Naive B cell (primary cell): Measurements from ENCODE around the gene NAXE. TPM values are rescaled to one million over a fixed set of nuclear protein-coding genes. Genes with fewer than 3 reads are reported as not detected.

Source experiments
- ATAC-seq, 2 donors: fragments of 150-1000 bp; cut with Tn5 transposase; 2 replicates each; pipeline ENCODE4 v1.10.0; 2021; ENCODE audit warnings: low read depth in 2 of 2, mild to moderate bottlenecking in 2 of 2, moderate library complexity in 2 of 2
- DNase-seq: peaks from one replicate; pipeline ENCODE4 v3.0.0; 2022
- H3K27ac Mint-ChIP-seq, 6 donors: one replicate each; pipeline ENCODE4 v1.8.0; 2020 to 2022; ENCODE audit warnings: mild to moderate bottlenecking in 6 of 6, mixed read lengths in 6 of 6, moderate library complexity in 5 of 6, inconsistent platforms in 2 of 6
- H3K27me3 Mint-ChIP-seq, 3 donors: one replicate each; pipeline ENCODE4 v1.8.0; 2021 to 2022; ENCODE audit warnings: mixed read lengths in 3 of 3, mild to moderate bottlenecking in 1 of 3
- H3K36me3 Mint-ChIP-seq, 2 donors: one replicate each; pipeline ENCODE4 v1.8.0; 2020 to 2022; ENCODE audit warnings: mixed read lengths in 2 of 2, inconsistent platforms in 1 of 2, mild to moderate bottlenecking in 1 of 2
- H3K4me1 Mint-ChIP-seq, 3 donors: one replicate each; pipeline ENCODE4 v1.8.0; 2020 to 2022; ENCODE audit warnings: mixed read lengths in 3 of 3, inconsistent platforms in 1 of 3, mild to moderate bottlenecking in 1 of 3, moderate library complexity in 1 of 3
- H3K4me3 Mint-ChIP-seq, 8 donors: one replicate each; pipeline ENCODE4 v1.8.0; 2020 to 2022; ENCODE audit warnings: mild to moderate bottlenecking in 8 of 8, mixed read lengths in 8 of 8, moderate library complexity in 8 of 8, inconsistent platforms in 2 of 8
- H3K9me3 Mint-ChIP-seq, 7 donors: one replicate each; pipeline ENCODE4 v1.8.0; 2020 to 2022; ENCODE audit warnings: mixed read lengths in 7 of 7, mild to moderate bottlenecking in 5 of 7, inconsistent platforms in 2 of 7, moderate library complexity in 1 of 7
- polyA plus RNA-seq, 6 donors: library from polyadenylated mRNA; unstranded; fragments of 300-500 nt; fragmentation: Illumina TruSeq; gene quantifications; one replicate each; pipeline ENCODE4 v1.2.3, GENCODE V29; 2021; ENCODE audit warnings: low read depth in 6 of 6

Gene NAXE
- polyA plus RNA-seq, 6 donors from 2014 or later = 97.6 to 177 (median 110) TPM

GRCh38 chr1:156590326-156591180 lies 1.0 kb upstream of the NAXE start:
- H3K27ac Mint-ChIP-seq = peak overlapping the region in 3 of 6 donors; percentile 57 to 77 (median 69)
- peak overlapping the region in 7 of 8 donors; percentile 61 to 91 (median 90) for H3K4me3 Mint-ChIP-seq
- no peaks in the 10 kb centered on the region for H3K9me3 Mint-ChIP-seq

DNA sequence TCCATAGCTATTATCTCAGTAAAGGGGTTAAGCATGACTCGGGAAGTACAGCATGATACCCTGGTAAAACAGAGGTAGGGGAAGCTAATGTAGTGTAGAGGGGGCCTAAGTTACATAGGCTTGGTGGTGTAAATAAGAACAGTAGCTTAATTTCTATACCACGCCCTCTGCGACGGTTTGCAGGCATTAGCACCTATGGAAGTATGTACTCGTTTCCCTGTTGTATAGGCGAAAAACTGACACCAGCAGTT lies 470 bp upstream of the NAXE start:
- Mint-ChIP-seq H3K36me3 (peaks cover 0 to 13% of the 10 kb centered on the region in 2 donors), H3K4me1 (peaks cover 14 to 24% (median 19%) of the 10 kb centered on the region in 3 donors), H3K4me3 (peak overlapping the region; percentile 72 to 94 (median 90)), H3K9me3 (no peaks in the 10 kb centered on the region), H3K27me3 (no peaks in the 10 kb centered on the region), H3K27ac (peak overlapping the region; percentile 47 to 97 (median 92))
- peak; percentile 3 to 9 for ATAC-seq
- DNase-seq = no peak

More at GRCh38 chr1:156590326-156591180, 1.0 kb upstream of the NAXE start:
- Mint-ChIP-seq H3K4me1 (peaks cover 14 to 25% (median 19%) of the 10 kb centered on the region in 3 donors), H3K36me3 (peaks cover 0 to 9% of the 10 kb centered on the region in 2 donors), H3K27me3 (no peaks in the 10 kb centered on the region)
- no peak for ATAC-seq
- DNase-seq = no peak

DNA sequence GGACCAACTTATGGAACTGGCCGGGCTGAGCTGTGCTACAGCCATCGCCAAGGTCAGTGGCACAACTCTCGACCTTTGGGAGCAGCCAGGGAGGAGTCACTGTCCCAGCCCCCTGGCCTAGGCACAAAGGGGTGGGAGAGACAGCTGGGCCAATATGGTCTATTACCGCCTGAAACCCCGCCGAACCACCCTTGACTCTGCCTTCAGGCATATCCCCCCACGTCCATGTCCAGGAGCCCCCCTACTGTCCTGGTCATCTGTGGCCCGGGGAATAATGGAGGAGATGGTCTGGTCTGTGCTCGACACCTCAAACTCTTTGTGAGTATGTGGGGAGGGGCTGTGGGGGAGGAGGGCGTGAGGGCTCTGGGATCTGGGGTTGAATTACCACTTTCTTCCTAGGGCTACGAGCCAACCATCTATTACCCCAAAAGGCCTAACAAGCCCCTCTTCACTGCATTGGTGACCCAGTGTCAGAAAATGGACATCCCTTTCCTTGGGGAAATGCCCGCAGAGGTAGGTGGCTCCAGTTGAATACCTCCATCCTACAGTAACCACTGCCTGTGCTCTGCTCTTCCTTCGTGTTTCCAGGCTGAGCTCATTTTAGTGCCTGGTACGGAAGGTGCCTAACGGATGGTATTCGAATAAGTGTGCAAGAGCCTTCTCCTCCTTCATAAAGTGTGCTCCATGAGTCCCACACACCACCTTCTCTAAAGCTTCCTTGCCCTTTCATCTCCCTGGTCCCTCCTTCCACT lies 758 bp downstream of the NAXE start:
- Mint-ChIP-seq H3K4me3 (peak overlapping the region; percentile 72 to 94 (median 90)), H3K36me3 (peaks cover 6 to 22% of the 10 kb centered on the region in 2 donors), H3K27ac (peak overlapping the region in 4 of 6 donors; percentile 44 to 97 (median 80)), H3K27me3 (no peaks in the 10 kb centered on the region), H3K9me3 (no peaks in the 10 kb centered on the region), H3K4me1 (peaks cover 14 to 24% (median 19%) of the 10 kb centered on the region in 3 donors)
- ATAC-seq = no peak
- DNase-seq = no peak

- H3K9me3 Mint-ChIP-seq = no peaks in the 10 kb centered on the region
- ATAC-seq (no peak), DNase-seq (no peak)
- H3K27ac Mint-ChIP-seq = peak overlapping the region in 5 of 6 donors; percentile 44 to 88 (median 77)
- peaks cover 14 to 24% (median 19%) of the 10 kb centered on the region in 3 donors for H3K4me1 Mint-ChIP-seq
- H3K36me3 Mint-ChIP-seq = peaks cover 6 to 24% of the 10 kb centered on the region in 2 donors
- no peaks in the 10 kb centered on the region for H3K27me3 Mint-ChIP-seq
- peak overlapping the region in 7 of 8 donors; percentile 72 to 93 (median 90) for H3K4me3 Mint-ChIP-seq
Measured at GRCh38 chr1:156592910-156593660, 1.5 kb downstream of the NAXE start.

- peak overlapping the region in 1 of 8 donors; percentile 90 for H3K4me3 Mint-ChIP-seq
- peaks cover 11 to 24% of the 10 kb centered on the region in 2 donors for H3K36me3 Mint-ChIP-seq
- H3K9me3 Mint-ChIP-seq = no peaks in the 10 kb centered on the region
- DNase-seq (no peak), ATAC-seq (no peak)
- no peaks in the 10 kb centered on the region for H3K27me3 Mint-ChIP-seq
- peak overlapping the region in 1 of 6 donors; percentile 88 for H3K27ac Mint-ChIP-seq
- peaks cover 16 to 25% (median 24%) of the 10 kb centered on the region in 3 donors for H3K4me1 Mint-ChIP-seq
Measured at GRCh38 chr1:156593661-156593989, 2.0 kb downstream of the NAXE start.

GRCh38 chr1:156594190-156594589 lies 2.6 kb downstream of the NAXE start:
- H3K4me1 Mint-ChIP-seq = peaks cover 19 to 29% (median 27%) of the 10 kb centered on the region in 3 donors
- H3K27me3 Mint-ChIP-seq = no peaks in the 10 kb centered on the region
- H3K4me3 Mint-ChIP-seq = peak overlapping the region in 1 of 8 donors; percentile 69
- H3K27ac Mint-ChIP-seq = peak overlapping the region in 1 of 6 donors; percentile 33
- ATAC-seq = no peak
- peaks cover 14 to 24% of the 10 kb centered on the region in 2 donors for H3K36me3 Mint-ChIP-seq
- DNase-seq = no peak
- H3K9me3 Mint-ChIP-seq = no peaks in the 10 kb centered on the region

DNA sequence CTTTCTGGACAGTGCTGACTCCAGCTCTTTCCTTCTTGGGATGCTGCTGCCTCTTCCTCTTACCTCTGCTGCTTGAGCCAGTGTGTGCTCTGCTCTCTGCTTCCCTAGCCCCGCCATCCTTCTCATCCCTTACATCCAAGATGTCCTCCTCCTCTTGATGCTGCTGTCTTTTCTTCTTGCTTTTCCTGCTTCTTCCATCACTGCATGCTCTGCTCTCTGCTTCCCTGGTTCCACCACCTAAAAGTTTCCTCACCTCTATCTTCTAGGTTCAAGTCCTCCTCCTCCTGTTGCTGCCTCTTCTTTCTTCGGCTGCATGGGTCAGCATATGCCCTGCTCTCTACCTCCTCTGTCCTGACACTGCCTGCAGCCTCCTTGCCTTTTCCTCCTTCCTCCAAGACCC lies 3.4 kb downstream of the NAXE start:
- DNase-seq = no peak
- Mint-ChIP-seq H3K27me3 (no peaks in the 10 kb centered on the region), H3K36me3 (peaks cover 14 to 24% of the 10 kb centered on the region in 2 donors), H3K27ac (peak overlapping the region in 3 of 6 donors; percentile 3 to 92 (median 30)), H3K4me3 (peak overlapping the region in 4 of 8 donors; percentile 20 to 64 (median 32)), H3K4me1 (peaks cover 19 to 37% (median 27%) of the 10 kb centered on the region in 3 donors), H3K9me3 (no peaks in the 10 kb centered on the region)
- ATAC-seq = no peak

GRCh38 chr1:156596426-156596825 lies 4.8 kb downstream of the NAXE start:
- peaks cover 27 to 45% (median 34%) of the 10 kb centered on the region in 3 donors for H3K4me1 Mint-ChIP-seq
- ATAC-seq (no peak), DNase-seq (no peak)
- no peaks in the 10 kb centered on the region for H3K9me3 Mint-ChIP-seq
- H3K27ac Mint-ChIP-seq = peak overlapping the region in 3 of 6 donors; percentile 40 to 87 (median 63)
- peaks cover 14 to 24% of the 10 kb centered on the region in 2 donors for H3K36me3 Mint-ChIP-seq
- no peaks in the 10 kb centered on the region for H3K27me3 Mint-ChIP-seq
- peak overlapping the region in 2 of 8 donors; percentile 41 to 67 for H3K4me3 Mint-ChIP-seq

DNA sequence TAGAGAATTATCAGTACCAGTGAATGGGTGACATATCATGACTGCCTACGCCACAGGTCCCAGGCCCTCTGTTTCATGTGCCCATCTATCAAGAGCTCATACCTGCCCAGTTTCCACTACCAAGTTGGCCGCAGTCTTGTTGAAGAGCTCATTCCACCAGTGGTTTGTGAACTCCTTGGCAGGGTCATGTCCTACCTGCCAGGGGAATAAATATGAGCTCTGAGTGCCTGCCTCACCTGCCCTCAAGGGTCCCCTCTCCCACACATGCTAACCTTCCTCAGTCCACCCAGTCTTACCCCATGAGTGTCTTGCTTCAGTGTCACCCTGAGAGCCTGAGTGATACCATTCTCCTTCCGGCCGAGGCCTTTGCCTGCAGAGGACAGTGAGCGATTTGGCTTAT lies 6.5 kb downstream of the NAXE start:
- no peak for DNase-seq
- Mint-ChIP-seq H3K4me3 (peak overlapping the region in 3 of 8 donors; percentile 25 to 68 (median 31)), H3K27me3 (no peaks in the 10 kb centered on the region), H3K4me1 (peaks cover 29 to 45% (median 34%) of the 10 kb centered on the region in 3 donors), H3K27ac (peak overlapping the region in 3 of 6 donors; percentile 15 to 86 (median 55)), H3K9me3 (no peaks in the 10 kb centered on the region), H3K36me3 (peaks cover 14 to 24% of the 10 kb centered on the region in 2 donors)
- ATAC-seq = no peak

DNA sequence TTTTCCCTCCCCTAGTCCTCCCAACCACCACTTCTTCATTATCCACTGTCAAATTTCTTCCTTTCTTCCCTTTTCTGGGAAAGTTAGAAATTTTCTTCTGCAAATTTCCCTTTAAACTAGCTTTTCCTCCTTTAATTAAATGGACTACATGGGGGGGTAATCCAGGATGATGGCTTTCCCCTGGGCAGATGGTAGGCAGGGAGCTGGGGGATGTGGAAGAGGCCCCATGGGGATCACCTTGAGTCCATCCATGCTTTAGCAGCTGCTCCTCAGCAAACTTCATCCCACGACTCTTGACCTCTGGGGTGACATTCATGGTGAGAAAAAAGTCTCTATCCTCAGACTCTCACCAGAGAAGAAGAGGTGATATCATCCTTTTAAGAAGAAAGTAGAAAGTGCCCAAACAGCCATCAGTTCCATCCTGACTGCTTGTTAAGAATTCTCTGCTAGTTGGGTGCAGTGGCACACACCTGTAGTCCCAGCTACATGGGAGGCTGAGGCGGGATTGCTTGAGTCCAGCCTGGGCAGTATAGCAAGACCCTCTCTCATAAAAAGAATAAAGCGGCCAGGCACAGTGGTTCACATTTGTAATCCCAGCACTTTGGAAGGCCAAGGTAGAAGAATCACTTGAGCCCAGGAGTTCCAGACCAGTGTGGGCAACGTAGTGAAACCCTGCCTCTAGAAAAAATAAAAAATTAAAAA lies 7.3 kb downstream of the NAXE start:
- ATAC-seq (no peak), DNase-seq (no peak)
- peaks cover 29 to 42% (median 34%) of the 10 kb centered on the region in 3 donors for H3K4me1 Mint-ChIP-seq
- peak overlapping the region in 1 of 8 donors; percentile 84 for H3K4me3 Mint-ChIP-seq
- peaks cover 14 to 24% of the 10 kb centered on the region in 2 donors for H3K36me3 Mint-ChIP-seq
- H3K9me3 Mint-ChIP-seq = no peaks in the 10 kb centered on the region
- H3K27ac Mint-ChIP-seq = peak overlapping the region in 4 of 6 donors; percentile 22 to 86 (median 62)
- H3K27me3 Mint-ChIP-seq = no peaks in the 10 kb centered on the region

GRCh38 chr1:156599811-156600210 lies 8.2 kb downstream of the NAXE start:
- peak overlapping the region in 7 of 8 donors; percentile 84 to 100 (median 96) for H3K4me3 Mint-ChIP-seq

GRCh38 chr1:156600733-156601121 lies 9.2 kb downstream of the NAXE start:
- DNase-seq (no peak), ATAC-seq (no peak)
- H3K4me3 Mint-ChIP-seq = peak overlapping the region; percentile 84 to 100 (median 96)
- no peaks in the 10 kb centered on the region for H3K27me3 Mint-ChIP-seq
- peaks cover 26 to 46% (median 29%) of the 10 kb centered on the region in 3 donors for H3K4me1 Mint-ChIP-seq
- H3K9me3 Mint-ChIP-seq = no peaks in the 10 kb centered on the region
- H3K27ac Mint-ChIP-seq = peak overlapping the region; percentile 85 to 99 (median 96)
- H3K36me3 Mint-ChIP-seq = peaks cover 13 to 14% of the 10 kb centered on the region in 2 donors

More at GRCh38 chr1:156599811-156600210, 8.2 kb downstream of the NAXE start:
- H3K27ac Mint-ChIP-seq = peak overlapping the region in 4 of 6 donors; percentile 38 to 98 (median 66)
- H3K36me3 Mint-ChIP-seq = peaks cover 14 to 22% of the 10 kb centered on the region in 2 donors
- no peaks in the 10 kb centered on the region for H3K27me3 Mint-ChIP-seq
- peak; percentile 73 to 78 for ATAC-seq
- H3K4me1 Mint-ChIP-seq = peaks cover 29 to 42% (median 34%) of the 10 kb centered on the region in 3 donors
- peak; percentile 45 for DNase-seq
- H3K9me3 Mint-ChIP-seq = no peaks in the 10 kb centered on the region
